Ectodermal cell (in vitro differentiated cells): ENCODE measurements around the gene B4GALT4.

Experiments
- H3K27ac ChIP-seq: 2 replicates; pipeline ENCODE4 v1.7.0; 2013; ENCODE audit warnings: mild to moderate bottlenecking, low read depth, low read length; ENCODE audit not compliant: insufficient read depth, poor library complexity, severe bottlenecking
- H3K27me3 ChIP-seq: 2 replicates; pipeline ENCODE4 v1.7.0; 2013; ENCODE audit warnings: mild to moderate bottlenecking, low read length; ENCODE audit not compliant: insufficient read depth, control insufficient read depth, poor library complexity, severe bottlenecking
- H3K36me3 ChIP-seq: one replicate; pipeline ENCODE4 v1.7.0; 2013; ENCODE audit warnings: low read length; ENCODE audit not compliant: control insufficient read depth, insufficient read depth
- H3K4me1 ChIP-seq: one replicate; pipeline ENCODE4 v1.7.0; 2013; ENCODE audit warnings: low read length; ENCODE audit not compliant: control insufficient read depth, insufficient read depth
- H3K4me3 ChIP-seq: 2 replicates; pipeline ENCODE4 v1.7.0; 2013; ENCODE audit warnings: low read depth, low read length, control low read depth; ENCODE audit not compliant: insufficient read depth
- H3K9me3 ChIP-seq: 2 replicates; pipeline ENCODE4 v1.7.0; 2013; ENCODE audit warnings: mild to moderate bottlenecking, low read length, moderate library complexity; ENCODE audit not compliant: control insufficient read depth
- WGBS, 2 experiments: methylation state at CpG; one replicate each; pipeline ENCODE4 v1.1.7; 2013; ENCODE audit warnings: missing lambda C conversion rate in 2 of 2; 5-methylcytosine and 5-hydroxymethylcytosine counted together

The B4GALT4 gene

DNA sequence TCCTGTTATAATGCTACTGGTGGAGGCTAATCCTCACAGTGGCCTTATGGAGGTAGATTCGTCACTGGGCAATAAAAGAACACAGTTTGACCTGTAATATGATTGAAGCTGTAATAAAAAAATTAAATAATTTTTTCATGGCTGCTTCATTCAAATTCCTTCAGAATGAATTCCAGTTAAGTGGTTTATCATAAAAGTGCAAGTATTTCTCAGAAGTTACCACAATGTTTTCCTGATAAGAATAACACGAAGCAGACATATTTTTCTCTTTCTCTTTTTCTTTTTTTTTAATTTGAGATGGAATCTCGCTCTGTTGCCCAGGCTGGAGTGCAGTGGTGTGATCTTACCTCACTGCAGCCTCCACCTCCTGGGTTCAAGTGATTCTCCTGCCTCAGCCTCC, 15.6 kb downstream of the B4GALT4 start:
- Histone ChIP-seq H3K4me1 (no peaks in the 10 kb centered on the region), H3K36me3 (peaks cover 18% of the 10 kb centered on the region), H3K9me3 (no peaks in the 10 kb centered on the region), H3K27me3 (no peaks in the 10 kb centered on the region), H3K4me3 (no peak overlapping the region), H3K27ac (no peak overlapping the region)
- WGBS, 2 experiments = 91 to 94% methylated on average over 3 of the region's 3 CpGs

GRCh38 chr3:119223511-119223910, 17.2 kb downstream of the B4GALT4 start:
- Histone ChIP-seq H3K27me3 (no peaks in the 10 kb centered on the region), H3K4me1 (no peaks in the 10 kb centered on the region), H3K27ac (no peak overlapping the region), H3K4me3 (no peak overlapping the region), H3K36me3 (peaks cover 9% of the 10 kb centered on the region), H3K9me3 (no peaks in the 10 kb centered on the region)
- 90 to 92% methylated on average over 5 of the region's 5 CpGs for WGBS, 2 experiments

DNA sequence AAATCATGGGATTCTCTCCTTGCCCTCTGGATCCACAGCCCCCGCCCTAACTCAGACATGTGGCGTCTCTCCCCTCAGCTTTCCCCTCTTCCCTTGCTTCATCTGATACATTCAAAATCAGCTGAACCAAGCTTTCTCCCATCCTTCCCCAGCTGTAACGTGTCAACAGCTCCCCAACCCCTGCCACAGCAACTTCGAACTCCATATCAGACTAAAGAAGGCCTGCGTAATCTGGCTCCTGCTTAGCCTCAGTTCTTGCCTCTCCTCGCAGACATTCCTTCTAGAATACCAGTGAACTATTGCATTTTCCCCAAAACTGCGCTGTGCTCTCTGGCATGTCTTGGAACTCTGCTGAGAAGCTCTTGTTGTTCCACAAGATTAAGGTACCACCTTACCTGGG, 18.3 kb downstream of the B4GALT4 start:
- peaks cover 14% of the 10 kb centered on the region for H3K36me3 ChIP-seq

GRCh38 chr3:119221779-119222320, 18.8 kb downstream of the B4GALT4 start:
- no peaks in the 10 kb centered on the region for H3K4me1 ChIP-seq
- no peak overlapping the region for H3K27ac ChIP-seq
- H3K27me3 ChIP-seq = no peaks in the 10 kb centered on the region
- H3K36me3 ChIP-seq = peaks cover 14% of the 10 kb centered on the region
- H3K4me3 ChIP-seq = no peak overlapping the region
- WGBS, 2 experiments = 93 to 95% methylated on average over 2 of the region's 2 CpGs
- H3K9me3 ChIP-seq = no peaks in the 10 kb centered on the region

More for the DNA sequence above, 18.3 kb downstream of the B4GALT4 start:
- no peaks in the 10 kb centered on the region for H3K9me3 ChIP-seq
- no peak overlapping the region for H3K27ac ChIP-seq
- no peak overlapping the region for H3K4me3 ChIP-seq
- 93 to 94% methylated on average over 7 of the region's 7 CpGs for WGBS, 2 experiments
- H3K4me1 ChIP-seq = no peaks in the 10 kb centered on the region
- H3K27me3 ChIP-seq = no peaks in the 10 kb centered on the region

- Histone ChIP-seq H3K36me3 (peaks cover 13% of the 10 kb centered on the region), H3K27ac (no peak overlapping the region), H3K4me1 (no peaks in the 10 kb centered on the region), H3K27me3 (no peaks in the 10 kb centered on the region), H3K9me3 (no peaks in the 10 kb centered on the region), H3K4me3 (no peak overlapping the region)
- WGBS, 2 experiments = 81 to 82% methylated on average over 3 of the region's 3 CpGs
Measured at GRCh38 chr3:119220970-119221667, 19.6 kb downstream of the B4GALT4 start.

GRCh38 chr3:119220198-119220597, 20.5 kb downstream of the B4GALT4 start:
- H3K9me3 ChIP-seq = no peaks in the 10 kb centered on the region
- WGBS, 2 experiments = 92 to 95% methylated on average over 7 of the region's 7 CpGs
- H3K4me1 ChIP-seq = no peaks in the 10 kb centered on the region
- no peaks in the 10 kb centered on the region for H3K27me3 ChIP-seq
- H3K27ac ChIP-seq = no peak overlapping the region
- H3K4me3 ChIP-seq = no peak overlapping the region
- peaks cover 15% of the 10 kb centered on the region for H3K36me3 ChIP-seq

- no peak overlapping the region for H3K4me3 ChIP-seq
- H3K36me3 ChIP-seq = peaks cover 19% of the 10 kb centered on the region
Measured at GRCh38 chr3:119219069-119219468, 21.6 kb downstream of the B4GALT4 start.

GRCh38 chr3:119211803-119212202, 28.9 kb downstream of the B4GALT4 start:
- H3K27me3 ChIP-seq = no peaks in the 10 kb centered on the region
- no peak overlapping the region for H3K27ac ChIP-seq
- no peaks in the 10 kb centered on the region for H3K9me3 ChIP-seq
- no peak overlapping the region for H3K4me3 ChIP-seq
- no peaks in the 10 kb centered on the region for H3K4me1 ChIP-seq
- H3K36me3 ChIP-seq = peaks cover 12% of the 10 kb centered on the region
- WGBS, 2 experiments = 96 to 97% methylated on average over 6 of the region's 6 CpGs

More at GRCh38 chr3:119219069-119219468, 21.6 kb downstream of the B4GALT4 start:
- WGBS, 2 experiments = 95 to 97% methylated on average over 4 of the region's 4 CpGs
- H3K27me3 ChIP-seq = no peaks in the 10 kb centered on the region
- no peaks in the 10 kb centered on the region for H3K9me3 ChIP-seq
- no peaks in the 10 kb centered on the region for H3K4me1 ChIP-seq
- no peak overlapping the region for H3K27ac ChIP-seq

DNA sequence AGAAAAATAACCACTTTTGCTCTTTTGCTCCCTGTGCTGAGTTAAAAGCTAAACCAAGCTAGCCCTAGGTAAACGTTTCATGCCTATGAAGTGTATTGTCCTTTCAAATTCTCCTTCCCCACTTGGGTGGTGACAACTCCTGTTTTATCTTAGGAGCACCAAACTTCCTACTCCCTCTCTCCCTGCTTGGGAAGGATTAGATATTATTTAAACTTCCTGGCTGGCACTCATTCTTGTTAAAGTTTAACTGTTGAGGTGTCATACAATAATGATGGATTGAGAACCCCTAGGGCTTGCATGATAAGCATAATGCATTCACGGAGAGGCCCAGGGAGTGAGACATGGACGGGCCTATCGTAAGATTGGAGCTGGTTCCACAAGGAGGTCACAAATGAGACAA, 29.5 kb downstream of the B4GALT4 start:
- Histone ChIP-seq H3K27me3 (no peaks in the 10 kb centered on the region), H3K36me3 (peaks cover 12% of the 10 kb centered on the region), H3K4me1 (no peaks in the 10 kb centered on the region), H3K27ac (no peak overlapping the region), H3K4me3 (no peak overlapping the region), H3K9me3 (no peaks in the 10 kb centered on the region)
- WGBS, 2 experiments = 63 to 65% methylated on average over 4 of the region's 4 CpGs

GRCh38 chr3:119207512-119207875, 33.2 kb downstream of the B4GALT4 start:
- H3K27me3 ChIP-seq = no peaks in the 10 kb centered on the region
- H3K4me1 ChIP-seq = no peaks in the 10 kb centered on the region
- peaks cover 3% of the 10 kb centered on the region for H3K36me3 ChIP-seq
- WGBS, 2 experiments = 89 to 94% methylated on average over 3 of the region's 3 CpGs
- no peak overlapping the region for H3K4me3 ChIP-seq
- no peak overlapping the region for H3K27ac ChIP-seq
- H3K9me3 ChIP-seq = no peaks in the 10 kb centered on the region
